ENCODE measurements around the gene NRCAM. TPM values are rescaled to one million over a fixed set of nuclear protein-coding genes. Genes with fewer than 3 reads are reported as not detected.

NRCAM gene
- total and polyA plus RNA-seq, 2 of the 8 experiments (the other 6 are each of a cell fraction or from before 2014, with no cell fraction given): 2.7 to 3.8 TPM

DNA sequence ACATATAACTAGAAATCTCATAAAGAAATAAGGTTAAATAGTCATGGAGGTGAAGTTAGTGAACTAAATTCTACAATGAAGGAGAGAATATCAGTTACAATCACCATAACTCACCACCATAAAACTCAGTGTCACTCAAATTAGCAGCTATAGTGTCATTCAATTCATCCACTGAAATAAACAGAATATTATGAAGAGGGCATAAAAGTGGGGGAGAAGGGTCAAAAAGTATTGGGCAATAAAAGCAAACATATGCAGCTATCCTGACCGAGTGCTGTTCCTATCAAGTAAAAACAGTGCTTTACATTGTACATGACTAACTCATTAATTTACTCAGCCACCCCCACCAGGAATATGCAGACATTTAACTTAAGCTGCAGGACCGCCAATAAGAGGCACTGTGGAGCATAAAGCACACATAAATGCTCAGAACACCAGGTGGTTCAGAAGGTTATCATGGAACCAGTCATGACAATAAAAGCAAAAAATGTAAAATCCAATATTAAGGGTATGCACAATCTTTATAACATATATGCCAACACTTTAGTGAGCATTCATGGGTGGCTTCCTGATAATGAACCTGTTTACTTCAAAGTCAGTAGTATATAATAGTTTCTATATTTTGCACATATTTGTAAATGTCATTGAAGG lies 230.6 kb downstream of the NRCAM start:
- Histone ChIP-seq H3K18ac (ENCODE audit: extremely low read depth, low read length) (no peak overlapping the region), H3K79me2 (ENCODE audit: control insufficient read depth in 1 of 2, insufficient read depth in 2 of 2, low read length in 2 of 2) (no peaks in the 10 kb centered on the region), H2BK120ac (replicated peaks; ENCODE audit: low read depth, low read length) (no peak overlapping the region), H4K20me1 (replicated peaks in 1 of 2; ENCODE audit: control insufficient read depth in 1 of 2, insufficient read depth in 2 of 2, low read length in 2 of 2) (no peaks in the 10 kb centered on the region), H2AFZ (ENCODE audit: low read length) (no peak overlapping the region), H3K4me3 (ENCODE audit: extremely low read depth in 1 of 4, insufficient read depth in 2 of 4, low read depth in 3 of 4, low read length in 4 of 4) (no peak overlapping the region), H3K9me3 (ENCODE audit: insufficient read depth in 2 of 2, low read depth in 1 of 2, low read length in 1 of 2) (no peaks in the 10 kb centered on the region), H3K23ac (ENCODE audit: insufficient read length) (no peak overlapping the region), H3K14ac (ENCODE audit: insufficient read length) (no peak overlapping the region), H4K8ac (ENCODE audit: extremely low read depth, insufficient read depth, low read length) (no peak overlapping the region), H2BK20ac (ENCODE audit: low read length) (no peak overlapping the region), H3K27me3 (replicated peaks in 1 of 4; ENCODE audit: control insufficient read depth in 3 of 4, extremely low read depth in 1 of 4, insufficient read depth in 3 of 4, low read length in 3 of 4) (no peaks in the 10 kb centered on the region), H2BK5ac (ENCODE audit: low read depth, low read length) (no peak overlapping the region), H3K9ac (replicated peaks in 1 of 4; ENCODE audit: extremely low read depth in 1 of 4, low read depth in 3 of 4, low read length in 3 of 4) (no peak overlapping the region), H3K79me1 (ENCODE audit: low read depth, low read length) (no peaks in the 10 kb centered on the region), H3K4me2 (ENCODE audit: insufficient read depth in 1 of 2, low read depth in 2 of 2, low read length in 2 of 2) (no peak overlapping the region), H4K5ac (ENCODE audit: insufficient read length, low read depth, low read length) (no peak overlapping the region), H2BK15ac (ENCODE audit: low read length) (no peak overlapping the region), H3K4me1 (replicated peaks in 1 of 4; ENCODE audit: control insufficient read depth in 3 of 4, insufficient read depth in 4 of 4, low read length in 3 of 4) (peaks cover 0 to 5% (median 0%) of the 10 kb centered on the region in 4 experiments; a peak in 1 of 7 replicates), H2AK5ac (ENCODE audit: low read depth, low read length) (no peak overlapping the region), H3K27ac (ENCODE audit: low read depth, low read length) (no peak overlapping the region), H3K36me3 (ENCODE audit: control insufficient read depth in 2 of 4, insufficient read depth in 4 of 4, low read length in 3 of 4) (no peaks in the 10 kb centered on the region), H3K23me2 (ENCODE audit: low read depth, low read length) (no peaks in the 10 kb centered on the region), H3K56ac (replicated peaks; ENCODE audit: insufficient read length, low read depth, low read length) (no peak overlapping the region), H2BK12ac (ENCODE audit: low read depth, low read length) (no peak overlapping the region), H4K91ac (replicated peaks; ENCODE audit: insufficient read length, low read length) (no peak overlapping the region), H3K4ac (replicated peaks; ENCODE audit: insufficient read length, low read depth, low read length) (no peak overlapping the region)
- POLR2A ChIA-PET (ENCODE audit: partially characterized antibody): no interaction called here
- FAIRE-seq (no peak), DNase-seq (ENCODE audit: low read depth in 1 of 2, low spot score in 2 of 2) (no peak)
- CTCF ChIA-PET (ENCODE audit: partially characterized antibody): interaction anchor here (1.0 to 1.6 kb wide), 5 partner anchors 12 to 273 kb away, joined by 3 to 4 read pairs (median 3); no protein-coding TSS in a partner anchor
- WGBS, 2 experiments (ENCODE audit: extremely low coverage in 1 of 2, insufficient coverage in 1 of 2, insufficient read length in 1 of 2, insufficient replicate concordance in 2 of 2, low coverage in 1 of 2, low lambda C conversion rate in 2 of 2, missing lambda C conversion rate in 1 of 2): 89% methylated on average over 2 of the region's 2 CpGs; no CpG with 5 or more reads in 1 of the 2 experiments
- no peak for TF ChIP-seq ASH2L (IDR thresholded peaks at IDR 0.05; ENCODE audit: low read length)
- TF ChIP-seq, protein P1, sequence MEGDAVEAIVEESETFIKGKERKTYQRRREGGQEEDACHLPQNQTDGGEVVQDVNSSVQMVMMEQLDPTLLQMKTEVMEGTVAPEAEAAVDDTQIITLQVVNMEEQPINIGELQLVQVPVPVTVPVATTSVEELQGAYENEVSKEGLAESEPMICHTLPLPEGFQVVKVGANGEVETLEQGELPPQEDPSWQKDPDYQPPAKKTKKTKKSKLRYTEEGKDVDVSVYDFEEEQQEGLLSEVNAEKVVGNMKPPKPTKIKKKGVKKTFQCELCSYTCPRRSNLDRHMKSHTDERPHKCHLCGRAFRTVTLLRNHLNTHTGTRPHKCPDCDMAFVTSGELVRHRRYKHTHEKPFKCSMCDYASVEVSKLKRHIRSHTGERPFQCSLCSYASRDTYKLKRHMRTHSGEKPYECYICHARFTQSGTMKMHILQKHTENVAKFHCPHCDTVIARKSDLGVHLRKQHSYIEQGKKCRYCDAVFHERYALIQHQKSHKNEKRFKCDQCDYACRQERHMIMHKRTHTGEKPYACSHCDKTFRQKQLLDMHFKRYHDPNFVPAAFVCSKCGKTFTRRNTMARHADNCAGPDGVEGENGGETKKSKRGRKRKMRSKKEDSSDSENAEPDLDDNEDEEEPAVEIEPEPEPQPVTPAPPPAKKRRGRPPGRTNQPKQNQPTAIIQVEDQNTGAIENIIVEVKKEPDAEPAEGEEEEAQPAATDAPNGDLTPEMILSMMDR (IDR thresholded peaks at IDR 0.05; ENCODE audit: control extremely low read depth in 1 of 3, insufficient read depth in 1 of 3, low read depth in 1 of 3, low read length in 3 of 3): no peak
- no peak for TF ChIP-seq SP4 (IDR thresholded peaks at IDR 0.05; ENCODE audit: low read length)
- no peak for TF ChIP-seq CBX5 (IDR thresholded peaks at IDR 0.05; ENCODE audit: low read depth, low read length)
- TF ChIP-seq GABPA (IDR thresholded peaks at IDR 0.05; ENCODE audit: borderline replicate concordance, insufficient read depth, low read length): no peak
- no peak for TF ChIP-seq BRCA1 (IDR thresholded peaks at IDR 0.05; ENCODE audit: low read depth, low read length)
- TF ChIP-seq CTBP2 (IDR thresholded peaks at IDR 0.05; ENCODE audit: borderline replicate concordance, insufficient read depth, insufficient read length, low read length): no peak
- no peak for TF ChIP-seq FOSL1 (IDR thresholded peaks at IDR 0.05; ENCODE audit: insufficient read depth, low read depth, low read length)
- TF ChIP-seq ZNF274 (IDR thresholded peaks at IDR 0.05; ENCODE audit: borderline replicate concordance, extremely low read depth, low read length): no peak
- TF ChIP-seq, protein P2, sequence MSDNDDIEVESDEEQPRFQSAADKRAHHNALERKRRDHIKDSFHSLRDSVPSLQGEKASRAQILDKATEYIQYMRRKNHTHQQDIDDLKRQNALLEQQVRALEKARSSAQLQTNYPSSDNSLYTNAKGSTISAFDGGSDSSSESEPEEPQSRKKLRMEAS (IDR thresholded peaks at IDR 0.05): no peak

Data from H1 (cell line).